IPS-18c (cell line): ENCODE data around the gene GPRASP2.

ENCODE experiments used
- H3K4me3 ChIP-seq: 2 replicates; pipeline ENCODE4 v1.7.0; 2013; ENCODE audit warnings: low read depth, mild to moderate bottlenecking, low read length, moderate library complexity; ENCODE audit not compliant: insufficient read depth
- H3K9me3 ChIP-seq: one replicate; pipeline ENCODE4 v1.6.1; 2013; ENCODE audit warnings: mild to moderate bottlenecking, low read length, moderate library complexity; ENCODE audit not compliant: control insufficient read depth, insufficient read depth

GPRASP2 gene

GRCh38 chrX:102723456-102723855, 11.2 kb downstream of the GPRASP2 start:
- Histone ChIP-seq H3K4me3 (no peak overlapping the region), H3K9me3 (peaks cover 4% of the 10 kb centered on the region)

- peaks cover 2% of the 10 kb centered on the region for H3K9me3 ChIP-seq
- no peak overlapping the region for H3K4me3 ChIP-seq
Measured at GRCh38 chrX:102727761-102728160, 15.5 kb downstream of the GPRASP2 start.

GRCh38 chrX:102728646-102729045, 16.4 kb downstream of the GPRASP2 start:
- no peak overlapping the region for H3K4me3 ChIP-seq

GRCh38 chrX:102739657-102740056, 27.4 kb downstream of the GPRASP2 start:
- no peak overlapping the region for H3K4me3 ChIP-seq
- peaks cover 4% of the 10 kb centered on the region for H3K9me3 ChIP-seq

More at GRCh38 chrX:102728646-102729045, 16.4 kb downstream of the GPRASP2 start:
- peaks cover 3% of the 10 kb centered on the region for H3K9me3 ChIP-seq

GRCh38 chrX:102744307-102744706, 32.1 kb downstream of the GPRASP2 start:
- peaks cover 6% of the 10 kb centered on the region for H3K9me3 ChIP-seq

GRCh38 chrX:102745513-102745856, 33.2 kb downstream of the GPRASP2 start:
- Histone ChIP-seq H3K4me3 (peak overlapping the region; percentile 64), H3K9me3 (peaks cover 2% of the 10 kb centered on the region)

More at GRCh38 chrX:102744307-102744706, 32.1 kb downstream of the GPRASP2 start:
- H3K4me3 ChIP-seq = no peak overlapping the region

GRCh38 chrX:102745857-102746584, 33.8 kb downstream of the GPRASP2 start:
- peak overlapping the region; percentile 64 for H3K4me3 ChIP-seq
- H3K9me3 ChIP-seq = peaks cover 2% of the 10 kb centered on the region

- peaks cover 10% of the 10 kb centered on the region for H3K9me3 ChIP-seq
- H3K4me3 ChIP-seq = no peak overlapping the region
Measured at GRCh38 chrX:102765217-102765616, 53.0 kb downstream of the GPRASP2 start.

- no peak overlapping the region for H3K4me3 ChIP-seq
- H3K9me3 ChIP-seq = peaks cover 10% of the 10 kb centered on the region
Measured at GRCh38 chrX:102765809-102766208, 53.6 kb downstream of the GPRASP2 start.

GRCh38 chrX:102767287-102767686, 55.0 kb downstream of the GPRASP2 start:
- no peak overlapping the region for H3K4me3 ChIP-seq
- H3K9me3 ChIP-seq = peaks cover 10% of the 10 kb centered on the region
